CD14-positive monocyte (primary cell): Measurements from ENCODE around the gene ENTHD1. TPM values are rescaled to one million over a fixed set of nuclear protein-coding genes. Genes with fewer than 3 reads are reported as not detected.
"Not testable (repeated sequence)": the region's sequence is repeated elsewhere in the genome, so short reads cannot be mapped to it uniquely, and the experiment has no call there.

Experiments used
- DNase-seq, 3 donors: peaks; one replicate each; pipeline ENCODE4 v3.0.0-alpha.2; 2011 to 2022
- H2AFZ ChIP-seq: 2 replicates; pipeline ENCODE4 v1.6.0; 2012; ENCODE audit warnings: mild to moderate bottlenecking, low read depth, low read length, inconsistent platforms; ENCODE audit not compliant: insufficient read depth, poor library complexity, severe bottlenecking
- H3K27ac ChIP-seq, 2 donors: 1 replicate in 1 of 2; 2 replicates in 1 of 2; pipeline ENCODE4 v1.5.1; 2012 to 2013; ENCODE audit warnings: low read length in 2 of 2, control low read depth in 1 of 2, inconsistent platforms in 1 of 2, low read depth in 1 of 2, mild to moderate bottlenecking in 1 of 2
- H3K27me3 ChIP-seq, 2 donors: one replicate each; pipeline versions ENCODE4 v1.6.0 to v1.6.1; 2011 to 2013; ENCODE audit warnings: low read length in 2 of 2; ENCODE audit not compliant: control insufficient read depth in 2 of 2, insufficient read depth in 2 of 2
- H3K36me3 ChIP-seq, 2 donors: replicated peaks in 1 of 2; 1 replicate in 1 of 2; 2 replicates in 1 of 2; pipeline versions ENCODE4 v1.5.1 to v1.6.1; 2012 to 2013; ENCODE audit warnings: low read length in 2 of 2, control low read depth in 1 of 2, inconsistent platforms in 1 of 2, mild to moderate bottlenecking in 1 of 2; ENCODE audit not compliant: insufficient read depth in 2 of 2, control insufficient read depth in 1 of 2
- H3K4me1 ChIP-seq, 2 donors: 1 replicate in 1 of 2; 2 replicates in 1 of 2; pipeline versions ENCODE4 v1.5.1 to v1.6.1; 2012 to 2013; ENCODE audit warnings: low read length in 2 of 2, control low read depth in 1 of 2, inconsistent platforms in 1 of 2, mild to moderate bottlenecking in 1 of 2, moderate library complexity in 1 of 2; ENCODE audit not compliant: insufficient read depth in 2 of 2, control insufficient read depth in 1 of 2
- H3K4me2 ChIP-seq: replicated peaks from 2 replicates; pipeline ENCODE3; 2012; ENCODE audit warnings: low read length, moderate library complexity, mild to moderate bottlenecking; ENCODE audit not compliant: poor library complexity, severe bottlenecking; ENCODE audit errors: extremely low read depth
- H3K4me3 ChIP-seq, 3 experiments: fragments of 200-600 bp in 1 of 3; sonication (generic) in 1 of 3; replicated peaks in 1 of 3; 1 replicate in 2 of 3; 2 replicates in 1 of 3; pipeline ENCODE4 v1.5.1; 2011 to 2013; ENCODE audit warnings: low read length in 3 of 3, mild to moderate bottlenecking in 3 of 3, control low read depth in 2 of 3, low read depth in 2 of 3, inconsistent platforms in 1 of 3, moderate library complexity in 1 of 3
- H3K79me2 ChIP-seq: 2 replicates; pipeline ENCODE4 v1.6.0; 2012; ENCODE audit warnings: mild to moderate bottlenecking, control low read depth, inconsistent platforms, low read length, moderate library complexity; ENCODE audit not compliant: insufficient read depth
- H3K9ac ChIP-seq: 2 replicates; pipeline ENCODE4 v1.6.0; 2017; ENCODE audit warnings: low read length, mild to moderate bottlenecking; ENCODE audit not compliant: insufficient read depth, poor library complexity, severe bottlenecking
- H3K9me3 ChIP-seq, 2 donors: replicated peaks in 1 of 2; 1 replicate in 1 of 2; 2 replicates in 1 of 2; pipeline versions ENCODE4 v1.5.1 to v1.6.1; 2012 to 2013; ENCODE audit warnings: low read length in 2 of 2, control low read depth in 1 of 2; ENCODE audit not compliant: control insufficient read depth in 1 of 2, insufficient read depth in 1 of 2
- H4K20me1 ChIP-seq: 2 replicates; pipeline ENCODE4 v1.6.0; 2012; ENCODE audit warnings: mild to moderate bottlenecking, low read length, control low read depth, moderate library complexity; ENCODE audit not compliant: insufficient read depth
- H3K27ac Mint-ChIP-seq, 7 donors: one replicate each; pipeline ENCODE4 v1.8.0; 2020; ENCODE audit warnings: mild to moderate bottlenecking in 7 of 7, mixed read lengths in 7 of 7, moderate library complexity in 6 of 7, inconsistent platforms in 2 of 7
- H3K27me3 Mint-ChIP-seq, 3 donors: one replicate each; pipeline ENCODE4 v1.8.0; 2021 to 2022; ENCODE audit warnings: low read depth in 3 of 3, mild to moderate bottlenecking in 3 of 3, mixed read lengths in 3 of 3, moderate library complexity in 3 of 3, inconsistent platforms in 1 of 3
- H3K36me3 Mint-ChIP-seq, 2 donors: one replicate each; pipeline ENCODE4 v1.8.0; 2020; ENCODE audit warnings: mixed read lengths in 2 of 2, inconsistent platforms in 1 of 2, mild to moderate bottlenecking in 1 of 2
- H3K4me1 Mint-ChIP-seq: one replicate; pipeline ENCODE4 v1.8.0; 2020; ENCODE audit warnings: mild to moderate bottlenecking, mixed read lengths
- H3K4me3 Mint-ChIP-seq, 2 donors: one replicate each; pipeline ENCODE4 v1.8.0; 2020; ENCODE audit warnings: mild to moderate bottlenecking in 2 of 2, mixed read lengths in 2 of 2, moderate library complexity in 1 of 2
- H3K9me3 Mint-ChIP-seq, 7 donors: one replicate each; pipeline ENCODE4 v1.8.0; 2020 to 2022; ENCODE audit warnings: mixed read lengths in 7 of 7, mild to moderate bottlenecking in 6 of 7, moderate library complexity in 6 of 7, inconsistent platforms in 2 of 7
- CTCF ChIP-seq: fragments of 200-600 bp; IDR thresholded peaks from one replicate; pipeline ENCODE4 v1.8.0; 2022; ENCODE audit warnings: antibody characterized with exemption, mild to moderate bottlenecking
- WGBS: methylation state at CpG from one replicate; pipeline ENCODE4 v1.1.5; 2013; ENCODE audit warnings: missing lambda C conversion rate; ENCODE audit not compliant: insufficient coverage; 5-methylcytosine and 5-hydroxymethylcytosine counted together
- intact Hi-C, 2 donors: fragments of 100-400 bp; cut with micrococcal nuclease; formaldehyde crosslinking; loops; one replicate each; pipeline versions ENCODE4 v1.15.0 to v1.15.1; 2023
- polyA plus RNA-seq, 3 donors: library from polyadenylated mRNA; depleted of rRNA in 1 of 3; unstranded in 2 of 3; stranded (reverse) in 1 of 3; fragments of 300-500 nt in 2 of 3; fragments of >200 nt in 1 of 3; fragmentation: Illumina TruSeq in 2 of 3; gene quantifications; 1 replicate in 2 of 3; 2 replicates in 1 of 3; pipeline ENCODE4 v1.2.3, GENCODE V29; 2012 to 2021

The ENTHD1 gene
- polyA plus RNA-seq, 3 donors: not detected

DNA sequence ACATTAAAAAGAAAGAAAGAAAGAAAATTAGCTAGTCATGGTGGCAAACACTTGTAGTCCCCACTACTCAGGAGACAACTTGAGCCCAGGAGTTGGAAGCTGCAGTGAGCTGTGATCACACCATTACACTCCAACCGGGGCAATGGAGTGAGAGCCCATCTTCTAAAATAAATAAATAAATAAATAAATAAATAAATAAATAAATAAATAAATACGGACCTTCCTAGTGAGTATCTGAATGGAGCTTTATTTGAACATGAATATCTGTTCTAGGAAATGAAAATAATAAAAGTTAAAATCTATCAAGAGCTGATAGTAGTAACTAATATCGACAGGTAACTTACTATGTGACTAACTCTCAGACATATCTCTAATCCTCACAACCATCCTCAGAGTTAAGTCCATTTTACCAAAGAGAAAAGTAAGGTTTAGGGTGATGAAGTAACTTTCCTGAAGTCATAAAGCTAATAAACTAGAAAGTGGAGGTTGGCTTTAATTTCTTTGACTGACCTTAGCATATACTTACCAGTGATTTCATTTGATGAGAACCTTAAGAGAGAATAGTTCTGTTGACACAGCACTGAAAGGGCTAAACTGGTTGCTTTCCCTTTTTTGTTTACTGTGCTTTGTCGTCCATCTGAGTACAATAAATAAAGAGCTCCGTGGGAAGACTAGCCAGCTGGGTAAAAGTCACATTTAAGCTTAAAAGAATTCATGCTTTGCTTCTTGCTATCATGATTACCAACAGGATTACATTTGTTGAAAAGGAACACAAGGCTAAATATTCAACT lies 22.4 kb downstream of the ENTHD1 start:
- Mint-ChIP-seq H3K27ac (no peak overlapping the region), H3K4me1 (peaks cover 20% of the 10 kb centered on the region)
- no peak for TF ChIP-seq CTCF

GRCh38 chr22:39869797-39870196 lies 23.8 kb downstream of the ENTHD1 start:
- WGBS: 86% methylated on average over 1 of the region's 2 CpGs
- H3K4me1 ChIP-seq, H3K36me3 ChIP-seq, H3K27me3 Mint-ChIP-seq, H3K79me2 ChIP-seq, H3K27me3 ChIP-seq, H3K9ac ChIP-seq, H3K4me3 ChIP-seq, H3K27ac Mint-ChIP-seq, H3K9me3 Mint-ChIP-seq, H3K4me2 ChIP-seq, intact Hi-C loops, H3K27ac ChIP-seq, DNase-seq, H3K4me3 Mint-ChIP-seq, H4K20me1 ChIP-seq, H3K9me3 ChIP-seq, H2AFZ ChIP-seq, H3K36me3 Mint-ChIP-seq: not testable (repeated sequence)
- peaks cover 15% of the 10 kb centered on the region for H3K4me1 Mint-ChIP-seq

More for the DNA sequence above, 22.4 kb downstream of the ENTHD1 start:
- Histone ChIP-seq H4K20me1 (no peaks in the 10 kb centered on the region), H3K27ac (no peak overlapping the region), H3K4me3 (no peak overlapping the region), H3K36me3 (no peaks in the 10 kb centered on the region), H3K27me3 (no peaks in the 10 kb centered on the region), H2AFZ (no peak overlapping the region), H3K4me1 (peaks cover 11 to 16% of the 10 kb centered on the region in 2 donors), H3K9me3 (no peaks in the 10 kb centered on the region), H3K79me2 (no peaks in the 10 kb centered on the region), H3K9ac (no peak overlapping the region), H3K4me2 (no peak overlapping the region)
- Mint-ChIP-seq H3K4me3 (no peak overlapping the region), H3K27me3 (peaks cover 0 to 3% (median 2%) of the 10 kb centered on the region in 3 donors), H3K36me3 (no peaks in the 10 kb centered on the region), H3K9me3 (peaks cover 0 to 3% (median 0%) of the 10 kb centered on the region in 7 donors)
- intact Hi-C loops: no loop called here
- DNase-seq: no peak
- WGBS: no CpG with 5 or more reads among the region's 5 CpGs
